ENCODE measurements around the gene MMP10.

- TF ChIP-seq CTCF (IDR thresholded peaks at IDR 0.05; ENCODE audit: low read depth, low read length, poor library complexity, severe bottlenecking) (no peak), EZH2phosphoT487 (IDR thresholded peaks at IDR 0.05; ENCODE audit: borderline replicate concordance, low read length) (no peak)
Observed at GRCh38 chr11:102799681-102800340, 19.4 kb upstream of the MMP10 start.

Data from DOHH2 (cell line).